OCI-LY1 (cell line): Measurements from ENCODE around the gene PDK2.

Experiments used
- CTCF ChIP-seq: fragments of 200-600 bp; sonication (generic), shearing (Covaris generic); IDR thresholded peaks from 2 replicates; pipeline ENCODE4 v1.5.1; 2017; ENCODE audit warnings: mild to moderate bottlenecking, antibody characterized with exemption, low read length, moderate library complexity, mixed read lengths
- EZH2 ChIP-seq: fragments of 200-600 bp; sonication (generic), shearing (Covaris generic); IDR thresholded peaks from 2 replicates; pipeline ENCODE4 v1.8.0; 2017; ENCODE audit warnings: borderline replicate concordance, mixed run types, mild to moderate bottlenecking, antibody characterized with exemption, low read length, moderate library complexity, mixed read lengths

GRCh38 chr17:50090971-50091917 lies 3.9 kb upstream of the PDK2 start:
- TF ChIP-seq CTCF (no peak), EZH2 (no peak)
